Stimulated activated CD4-positive, alpha-beta T cell treated with anti-CD3 and anti-CD28 coated beads, Interleukin-1b, Interleukin-23, amount 100 ng/mL, for 24 hours (primary cell): ENCODE measurements around the gene LCE3A.

Experiments used
- DNase-seq, 4 experiments: peaks; one replicate each; pipeline ENCODE4 v3.0.0-alpha.2; 2020; ENCODE audit warnings: low read depth in 4 of 4, low spot score in 1 of 4

Gene LCE3A

GRCh38 chr1:152577168-152577567 is 45.7 kb downstream of the LCE3A start:
- no peak for DNase-seq
